ENCODE measurements around the gene ERICH3.

The ERICH3 gene

DNA sequence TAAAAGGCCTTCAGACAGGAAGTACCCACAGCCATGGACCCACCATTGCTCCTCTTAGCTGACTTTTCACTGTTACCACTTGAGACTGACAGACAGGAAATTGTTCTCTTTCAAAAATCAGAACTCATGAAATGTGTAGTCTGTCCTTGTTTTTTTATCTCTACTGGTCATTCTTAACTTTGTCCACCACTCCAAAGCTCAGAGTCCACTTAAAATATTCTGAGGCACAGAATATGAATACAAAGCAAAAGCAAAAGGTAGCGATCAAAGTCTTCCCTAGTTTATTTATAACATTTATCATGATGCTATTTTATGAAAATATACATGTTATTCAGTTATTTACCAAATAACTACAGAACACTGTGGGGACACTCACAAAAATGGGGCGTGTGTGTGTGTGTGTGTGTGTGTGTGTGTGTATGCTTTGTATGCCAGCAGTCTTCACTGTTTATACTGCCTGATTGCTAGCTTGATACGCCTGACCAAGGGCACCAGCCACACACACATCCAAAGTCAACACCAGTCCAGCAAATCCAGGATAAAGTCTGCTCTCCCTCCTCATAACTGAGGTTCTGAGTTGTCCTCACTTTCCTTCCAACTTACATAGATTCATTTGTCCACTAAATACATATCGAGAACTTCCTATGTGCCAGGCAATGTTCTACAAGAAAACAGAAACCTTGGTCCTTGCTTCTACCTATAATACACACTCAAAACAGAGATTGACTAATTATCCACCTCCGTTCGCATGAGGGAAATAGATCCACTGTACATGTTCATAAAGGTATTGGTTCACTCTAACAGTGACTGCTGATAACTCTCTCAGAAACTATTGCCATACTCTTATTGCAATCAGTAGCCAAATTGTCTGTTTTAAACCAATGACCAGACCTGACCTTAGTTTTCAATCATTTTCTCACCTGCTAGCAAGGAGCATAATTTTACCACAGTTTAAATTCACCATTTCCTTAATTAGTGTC is 79.4 kb downstream of the ERICH3 start:
- TF ChIP-seq, protein P1, sequence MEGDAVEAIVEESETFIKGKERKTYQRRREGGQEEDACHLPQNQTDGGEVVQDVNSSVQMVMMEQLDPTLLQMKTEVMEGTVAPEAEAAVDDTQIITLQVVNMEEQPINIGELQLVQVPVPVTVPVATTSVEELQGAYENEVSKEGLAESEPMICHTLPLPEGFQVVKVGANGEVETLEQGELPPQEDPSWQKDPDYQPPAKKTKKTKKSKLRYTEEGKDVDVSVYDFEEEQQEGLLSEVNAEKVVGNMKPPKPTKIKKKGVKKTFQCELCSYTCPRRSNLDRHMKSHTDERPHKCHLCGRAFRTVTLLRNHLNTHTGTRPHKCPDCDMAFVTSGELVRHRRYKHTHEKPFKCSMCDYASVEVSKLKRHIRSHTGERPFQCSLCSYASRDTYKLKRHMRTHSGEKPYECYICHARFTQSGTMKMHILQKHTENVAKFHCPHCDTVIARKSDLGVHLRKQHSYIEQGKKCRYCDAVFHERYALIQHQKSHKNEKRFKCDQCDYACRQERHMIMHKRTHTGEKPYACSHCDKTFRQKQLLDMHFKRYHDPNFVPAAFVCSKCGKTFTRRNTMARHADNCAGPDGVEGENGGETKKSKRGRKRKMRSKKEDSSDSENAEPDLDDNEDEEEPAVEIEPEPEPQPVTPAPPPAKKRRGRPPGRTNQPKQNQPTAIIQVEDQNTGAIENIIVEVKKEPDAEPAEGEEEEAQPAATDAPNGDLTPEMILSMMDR (IDR thresholded peaks at IDR 0.05; ENCODE audit: low read depth, low read length, missing control alignments) = no peak
- no peak overlapping the region for H3K4me3 ChIP-seq (replicated peaks; ENCODE audit: low read depth, low read length)
- DNase-seq (ENCODE audit: extremely low read depth, low read depth) = no peak

DNA sequence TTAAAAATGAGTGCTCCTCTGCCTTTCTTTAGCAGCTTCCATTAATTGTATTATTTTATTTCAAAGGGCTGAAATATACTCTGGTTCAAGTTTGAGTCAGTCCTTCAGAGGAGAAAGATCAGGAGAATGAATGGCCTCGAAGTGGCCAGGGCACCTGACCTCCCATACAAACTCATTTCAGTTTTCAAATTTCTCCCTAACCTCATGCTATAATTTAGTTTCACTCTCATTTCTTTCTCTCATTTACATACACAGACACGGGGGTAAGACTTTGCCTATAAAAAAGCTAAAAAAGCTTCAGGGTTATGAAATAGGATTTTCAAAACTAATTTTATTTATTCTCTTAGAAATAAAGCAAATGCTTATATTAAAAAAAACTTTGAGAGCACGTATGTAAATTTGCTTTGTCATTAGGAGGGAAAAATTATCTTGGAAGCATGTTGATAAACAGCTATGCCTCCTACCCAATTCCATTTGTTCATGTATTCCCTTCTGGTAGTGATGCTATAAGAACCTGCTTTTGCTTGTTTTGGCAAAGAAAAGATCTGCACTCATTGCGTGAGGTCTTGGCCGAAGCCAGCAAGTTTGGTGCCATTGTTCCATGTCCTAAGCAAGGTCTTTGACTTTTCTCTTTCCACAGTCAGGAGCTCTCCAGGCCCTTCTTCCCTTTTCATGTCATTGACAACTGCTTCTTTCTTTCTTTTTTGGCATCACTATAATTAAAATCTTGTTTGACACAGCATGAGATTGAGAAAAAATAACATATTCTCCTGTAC is 80.8 kb downstream of the ERICH3 start:
- TF ChIP-seq, protein P1 (IDR thresholded peaks at IDR 0.05; ENCODE audit: low read depth, low read length, missing control alignments) = no peak
- no peak for DNase-seq (ENCODE audit: extremely low read depth, low read depth)
- H3K4me3 ChIP-seq (replicated peaks; ENCODE audit: low read depth, low read length) = no peak overlapping the region

DNA sequence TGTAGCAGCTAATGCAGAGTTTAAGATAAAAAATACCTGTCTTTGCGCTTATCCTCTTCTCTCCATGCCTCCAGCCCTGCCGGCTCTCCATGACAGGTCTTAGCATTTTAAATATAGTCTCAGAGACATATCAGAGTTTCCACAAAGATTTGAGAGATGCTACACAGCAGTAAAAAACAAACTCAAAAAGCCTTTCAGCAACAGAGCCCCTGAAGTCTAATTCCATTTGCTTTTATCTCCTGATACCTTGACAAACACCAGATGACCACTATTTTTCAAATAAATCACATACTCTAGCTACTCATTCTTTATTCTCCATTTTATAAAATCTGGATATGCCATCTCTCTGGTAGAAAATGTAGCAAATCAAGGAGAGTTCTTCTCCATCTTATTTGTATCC is 81.6 kb downstream of the ERICH3 start:
- DNase-seq (ENCODE audit: extremely low read depth, low read depth) = no peak
- H3K4me3 ChIP-seq (replicated peaks; ENCODE audit: low read depth, low read length) = no peak overlapping the region
- TF ChIP-seq, protein P1 (IDR thresholded peaks at IDR 0.05; ENCODE audit: low read depth, low read length, missing control alignments) = no peak

GRCh38 chr1:74590288-74590687 is 83.3 kb downstream of the ERICH3 start:
- DNase-seq (ENCODE audit: extremely low read depth, low read depth) = no peak
- TF ChIP-seq, protein P1 (IDR thresholded peaks at IDR 0.05; ENCODE audit: low read depth, low read length, missing control alignments) = no peak
- H3K4me3 ChIP-seq (replicated peaks; ENCODE audit: low read depth, low read length) = no peak overlapping the region

DNA sequence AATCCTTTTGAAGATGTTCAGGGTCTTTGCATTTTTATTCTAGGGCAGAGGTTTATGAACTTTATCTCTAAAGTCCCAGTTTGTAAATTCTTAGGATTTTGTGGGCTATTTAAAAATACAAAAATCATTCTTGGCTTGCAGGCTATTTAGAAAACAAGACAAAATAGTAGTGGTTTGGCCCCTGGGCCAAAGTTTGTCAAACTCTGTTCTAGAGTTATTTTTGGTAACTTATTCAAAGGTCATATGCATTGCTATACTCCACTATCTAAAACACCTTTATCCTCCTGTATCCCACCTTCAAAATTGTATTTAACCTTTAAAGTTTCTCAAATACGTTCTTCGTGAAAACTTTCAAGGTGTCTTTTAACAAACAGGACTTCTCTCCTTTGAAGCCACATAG is 85.7 kb downstream of the ERICH3 start:
- H3K4me3 ChIP-seq (replicated peaks; ENCODE audit: low read depth, low read length) = no peak overlapping the region
- TF ChIP-seq, protein P1 (IDR thresholded peaks at IDR 0.05; ENCODE audit: low read depth, low read length, missing control alignments) = no peak
- no peak for DNase-seq (ENCODE audit: extremely low read depth, low read depth)

- H3K4me3 ChIP-seq (replicated peaks; ENCODE audit: low read depth, low read length) = no peak overlapping the region
- TF ChIP-seq, protein P1 (IDR thresholded peaks at IDR 0.05; ENCODE audit: low read depth, low read length, missing control alignments) = no peak
- no peak for DNase-seq (ENCODE audit: extremely low read depth, low read depth)
Measured at GRCh38 chr1:74586253-74586897, 87.2 kb downstream of the ERICH3 start.

Measured in HFF-Myc (cell line).